Left colon (tissue), 2 donors: ENCODE data around the gene SCRT2. TPM values are rescaled to one million over a fixed set of nuclear protein-coding genes. Genes with fewer than 3 reads are reported as not detected.

Source experiments
- ATAC-seq: fragments of 200-7000 bp; cut with Tn5 transposase; one replicate; pipeline ENCODE4 v1.9.1; 2020; ENCODE audit warnings: mild to moderate bottlenecking, moderate library complexity
- DNase-seq, 2 donors: peaks; one replicate each; pipeline ENCODE4 v3.0.0-alpha.2; 2020
- intact Hi-C, 2 donors: fragments of 100-400 bp; cut with DNase I in 1 of 2; cut with micrococcal nuclease in 1 of 2; formaldehyde crosslinking; loops; one replicate each; pipeline versions ENCODE4 v1.11.2 to v1.14.0; 2022; cut with DNase I, micrococcal nuclease
- total RNA-seq, 2 donors: library from RNA; stranded (reverse); fragmentation: NEBNext Ultra II Directional; extraction: Animal tissue kit (Norgen Biotek cat#: 25700); gene quantifications; one replicate each; pipeline ENCODE4 v1.2.1, GENCODE V29; 2021
- donor health status: DM: no; HTN: no; CAD: no.
- donor health status: DM: yes; HTN: yes; CAD: no.

Gene SCRT2
- total RNA-seq, 2 donors from 2014 or later, result not detected

GRCh38 chr20:661474-662270 is 13.9 kb downstream of the SCRT2 start:
- intact Hi-C loops, result no loop called here
- DNase-seq, result no peak
- no peak for ATAC-seq

- intact Hi-C loops, result loop anchor here in 1 of 2 donors (10.0 kb wide), 1 partner anchor 114 kb away; the partner anchor contains the start of gene CSNK2A1
- ATAC-seq (no peak), DNase-seq (no peak)
Observed at GRCh38 chr20:658731-659291, 16.8 kb downstream of the SCRT2 start.

DNA sequence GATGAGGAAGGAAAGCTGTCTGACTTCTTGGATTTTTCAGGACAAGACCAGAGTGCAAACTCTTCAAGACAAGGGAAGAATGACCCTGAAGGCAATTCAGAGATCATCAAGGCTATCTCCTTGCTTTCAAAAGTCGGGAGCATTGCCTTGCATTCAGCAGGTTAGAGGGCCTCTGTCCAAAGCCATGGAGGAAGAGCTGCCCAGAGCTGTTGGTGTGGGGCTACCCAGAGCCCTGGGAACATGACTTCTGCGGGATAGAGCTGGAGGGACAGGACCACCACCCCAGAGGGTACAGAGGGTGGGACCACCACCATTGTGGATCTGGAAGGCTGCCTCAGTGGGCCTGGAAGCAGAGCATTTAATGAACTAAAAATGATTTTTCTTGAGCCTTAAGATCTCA is 17.4 kb downstream of the SCRT2 start:
- intact Hi-C loops, result loop anchor here in 1 of 2 donors (10.0 kb wide), 1 partner anchor 113 kb away; the partner anchor contains the start of gene CSNK2A1
- no peak for ATAC-seq
- DNase-seq, result no peak

- DNase-seq (no peak), ATAC-seq (no peak)
- intact Hi-C loops, result loop anchor here in 1 of 2 donors (10.0 kb wide), 1 partner anchor 111 kb away; the partner anchor contains the start of gene CSNK2A1
Observed at GRCh38 chr20:655726-656624, 19.6 kb downstream of the SCRT2 start.

GRCh38 chr20:654417-654750 is 21.2 kb downstream of the SCRT2 start:
- intact Hi-C loops, result loop anchor here in 1 of 2 donors (10.0 kb wide), 1 partner anchor 110 kb away; the partner anchor contains the start of gene CSNK2A1
- ATAC-seq (no peak), DNase-seq (no peak)

DNA sequence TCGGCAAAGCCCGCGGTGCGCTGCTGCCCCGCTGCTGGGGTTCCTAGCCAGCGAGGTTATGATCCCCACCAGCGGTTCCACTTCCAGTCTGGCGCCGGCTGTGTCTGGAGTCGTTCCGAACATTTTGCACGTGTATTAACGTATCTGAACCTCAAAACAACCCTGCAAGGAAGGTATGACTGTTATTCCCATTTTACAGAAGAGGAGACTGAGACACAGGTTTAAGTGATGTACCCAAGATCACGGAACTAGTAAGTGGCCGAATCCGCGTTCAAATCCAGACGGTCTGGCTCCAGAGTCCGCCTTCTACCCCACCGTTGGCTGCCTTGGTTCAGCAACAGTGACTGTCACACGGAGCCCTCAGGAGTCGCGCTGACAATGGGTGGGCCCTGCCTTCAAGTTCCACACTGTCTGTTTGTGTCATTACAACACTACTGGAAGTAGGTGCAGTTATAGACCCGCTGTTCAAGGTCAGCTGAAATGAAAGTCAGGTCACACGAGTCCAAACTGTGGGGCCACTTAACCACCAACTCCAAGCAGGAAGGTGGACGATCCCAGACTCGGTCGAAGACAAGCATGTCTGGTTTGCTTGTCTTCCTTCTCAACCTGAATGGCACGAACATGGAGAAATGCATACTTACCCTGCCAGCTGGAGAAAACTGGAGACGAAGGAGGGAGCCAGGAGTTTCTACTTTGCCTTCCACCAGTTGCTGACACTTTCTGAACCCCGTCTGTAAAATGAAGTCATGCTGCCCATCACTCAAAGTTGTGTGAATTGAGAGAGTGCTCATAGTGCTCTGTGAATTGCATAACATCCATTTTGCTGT is 21.8 kb downstream of the SCRT2 start:
- intact Hi-C loops, result loop anchor here in 1 of 2 donors (10.0 kb wide), 1 partner anchor 109 kb away; the partner anchor contains the start of gene CSNK2A1
- DNase-seq (peak in 1 of 2 donors; percentile 34), ATAC-seq (peak; percentile 29)

DNA sequence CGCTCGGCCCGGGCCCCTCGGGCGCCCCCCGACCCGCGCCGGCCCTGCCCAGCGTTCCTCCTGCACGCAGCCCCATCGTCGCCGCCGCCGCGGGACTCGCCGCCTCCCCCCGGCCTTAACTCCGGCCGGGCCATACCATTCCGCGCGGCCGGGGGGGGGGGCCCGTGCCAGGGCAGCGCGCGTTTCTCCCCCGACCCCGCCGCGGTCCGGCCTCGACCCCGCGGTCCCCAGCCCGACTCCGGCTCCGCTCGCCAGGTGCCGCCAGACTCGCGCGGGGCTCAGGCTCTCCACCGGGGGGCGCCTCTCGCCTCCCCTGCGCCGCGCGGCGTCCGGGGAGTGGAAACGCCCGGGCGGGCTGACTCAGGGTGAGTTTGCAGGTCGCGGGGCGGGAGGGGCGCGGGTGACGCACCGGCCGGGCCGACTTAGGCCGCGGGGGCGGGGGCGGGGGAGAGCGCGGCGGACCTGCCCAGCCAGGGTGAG is 22.5 kb downstream of the SCRT2 start, which contains the start of gene SRXN1:
TSS of gene SRXN1 (minus strand) at position 91 of the 480 bp plus-strand sequence. CDS start at position 76, 15 bp downstream.
- intact Hi-C loops, result loop anchor here in 1 of 2 donors (10.0 kb wide), 1 partner anchor 108 kb away; the partner anchor contains the start of gene CSNK2A1
- ATAC-seq (peak; percentile 95), DNase-seq (peak; percentile 90 to 92)

- intact Hi-C loops, result loop anchor here in 1 of 2 donors (10.0 kb wide), 1 partner anchor 108 kb away; the partner anchor contains the start of gene CSNK2A1
- no peak for ATAC-seq
- DNase-seq, result no peak
Observed at GRCh38 chr20:652615-653109, 22.9 kb downstream of the SCRT2 start.

- intact Hi-C loops, result loop anchor here in 1 of 2 donors (10.0 kb wide), 1 partner anchor 107 kb away; the partner anchor contains the start of gene CSNK2A1
- ATAC-seq (peak; percentile 15), DNase-seq (peak in 1 of 2 donors; percentile 18)
Observed at GRCh38 chr20:651713-652614, 23.6 kb downstream of the SCRT2 start.

GRCh38 chr20:650954-651353 is 24.6 kb downstream of the SCRT2 start:
- ATAC-seq, result no peak

DNA sequence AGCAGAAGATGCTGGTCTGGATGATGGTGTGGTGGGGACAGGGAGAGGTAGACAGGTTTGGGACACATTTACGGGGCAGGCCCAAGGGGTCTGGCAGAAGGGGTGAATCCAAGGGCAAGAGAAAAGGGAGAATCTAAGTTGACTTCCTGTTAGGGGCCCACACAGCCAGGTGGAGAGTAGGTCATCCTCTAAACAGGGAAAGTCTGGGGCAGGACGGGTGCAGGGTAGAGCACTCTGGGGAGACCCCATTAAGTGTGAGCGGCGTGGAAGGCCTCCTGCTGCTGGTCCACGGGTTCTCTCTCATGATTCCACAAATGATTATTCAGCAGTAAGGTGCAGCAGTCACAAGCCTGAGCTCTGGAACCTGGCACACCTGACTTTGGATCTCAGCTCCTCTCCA is 25.3 kb downstream of the SCRT2 start:
- ATAC-seq, result no peak
- intact Hi-C loops, result loop anchor here in 1 of 2 donors (10.0 kb wide), 1 partner anchor 105 kb away; the partner anchor contains the start of gene CSNK2A1
- DNase-seq, result no peak

More at GRCh38 chr20:650954-651353, 24.6 kb downstream of the SCRT2 start:
- intact Hi-C loops, result loop anchor here in 1 of 2 donors (10.0 kb wide), 1 partner anchor 106 kb away; the partner anchor contains the start of gene CSNK2A1
- DNase-seq, result no peak

DNA sequence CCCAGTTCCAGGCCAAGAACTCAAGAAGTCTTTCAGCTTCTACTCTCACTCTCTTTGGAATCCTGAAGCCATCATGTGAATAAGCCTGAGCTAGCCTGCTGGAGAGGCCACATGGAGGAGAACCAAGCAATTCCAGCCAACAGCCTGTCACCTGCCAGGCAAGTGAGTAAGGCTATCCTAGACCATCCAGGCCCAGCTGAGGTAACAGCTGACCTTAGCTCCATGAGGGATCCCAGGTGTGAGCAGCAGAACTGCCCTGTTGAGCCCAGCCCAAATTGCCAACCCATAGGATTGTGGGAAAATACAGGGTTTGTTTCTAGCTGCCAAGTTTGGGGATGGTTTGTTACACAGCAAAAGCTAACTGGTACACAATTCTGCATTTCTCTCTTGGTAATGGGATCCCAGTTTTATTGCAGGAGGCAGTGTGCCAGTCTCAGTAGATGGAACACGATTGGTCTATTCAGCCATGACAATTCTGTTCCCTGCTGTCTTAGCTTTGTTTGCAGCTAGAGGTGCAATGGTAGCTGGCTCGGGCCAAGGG is 28.1 kb downstream of the SCRT2 start:
- no peak for DNase-seq
- no peak for ATAC-seq
- intact Hi-C loops, result loop anchor here in 1 of 2 donors (10.0 kb wide), 1 partner anchor 293 kb away; no protein-coding TSS in a partner anchor

DNA sequence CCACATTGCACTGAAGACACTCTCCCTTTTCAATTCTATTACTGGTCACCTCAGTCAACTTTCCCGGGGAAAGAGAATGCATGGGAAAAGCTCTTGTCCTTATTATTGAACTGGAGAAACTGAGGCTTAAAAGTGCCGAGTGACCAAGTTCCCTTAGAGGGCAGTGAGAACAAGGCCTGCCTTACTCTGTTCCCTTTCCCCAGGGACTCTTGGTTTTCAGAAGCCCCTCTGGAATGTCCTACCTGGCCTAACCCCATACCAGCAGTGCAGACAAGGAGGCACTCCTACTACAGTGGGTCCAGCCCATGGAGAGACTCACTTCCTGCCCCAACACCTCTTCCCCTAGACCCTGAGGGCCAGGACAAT is 28.8 kb downstream of the SCRT2 start:
- DNase-seq (no peak), ATAC-seq (no peak)
- intact Hi-C loops, result loop anchor here in 1 of 2 donors (10.0 kb wide), 1 partner anchor 292 kb away; no protein-coding TSS in a partner anchor

- intact Hi-C loops, result loop anchor here in 1 of 2 donors (10.0 kb wide), 1 partner anchor 291 kb away; no protein-coding TSS in a partner anchor
- ATAC-seq, result no peak
- DNase-seq, result no peak
Observed at GRCh38 chr20:646107-646867, 29.3 kb downstream of the SCRT2 start.
